Measurements from ENCODE around the gene GDF2.

GRCh38 chr10:47339759-47340607, 17.7 kb downstream of the GDF2 start:
- TF ChIP-seq CTCF (IDR thresholded peaks at IDR 0.05) (no peak), ZFX (IDR thresholded peaks at IDR 0.05; ENCODE audit: borderline replicate concordance) (no peak)

All from 22Rv1 (cell line).